Gastrocnemius medialis (tissue), 4 donors: Measurements from ENCODE around the gene CASZ1. TPM values are rescaled to one million over a fixed set of nuclear protein-coding genes. Genes with fewer than 3 reads are reported as not detected.

Source experiments
- ATAC-seq, 2 donors: fragments of 150-250 bp; one replicate each; pipeline ENCODE4 v1.9.1; 2016
- DNase-seq, 2 donors: peaks; one replicate each; pipeline ENCODE4 v3.0.0-alpha.2; 2019
- H3K27ac ChIP-seq, 4 donors: fragments of 200-600 bp; sonication (generic); 1 replicate in 1 of 4; 2 replicates in 3 of 4; pipeline ENCODE4 v1.5.1; 2016 to 2018; ENCODE audit warnings: mild to moderate bottlenecking in 2 of 4, moderate library complexity in 1 of 4
- H3K27me3 ChIP-seq, 3 donors: fragments of 200-600 bp; sonication (generic) in 2 of 3; 1 replicate in 1 of 3; 2 replicates in 2 of 3; pipeline versions ENCODE4 v1.5.1 to v1.6.0; 2016 to 2019; ENCODE audit warnings: mild to moderate bottlenecking in 1 of 3, moderate library complexity in 1 of 3
- H3K36me3 ChIP-seq, 2 donors: fragments of 200-600 bp; sonication (generic) in 1 of 2; one replicate each; pipeline ENCODE4 v1.5.1; 2017 to 2018
- H3K4me1 ChIP-seq, 2 donors: fragments of 200-600 bp; sonication (generic) in 1 of 2; one replicate each; pipeline ENCODE4 v1.5.1; 2016 to 2017; ENCODE audit warnings: mild to moderate bottlenecking in 2 of 2
- H3K4me3 ChIP-seq, 4 donors: fragments of 200-600 bp; sonication (generic) in 3 of 4; 1 replicate in 1 of 4; 2 replicates in 3 of 4; pipeline ENCODE4 v1.5.1; 2016 to 2019; ENCODE audit warnings: mild to moderate bottlenecking in 2 of 4
- H3K9me3 ChIP-seq, 3 donors: fragments of 200-600 bp; sonication (generic) in 2 of 3; 1 replicate in 1 of 3; 2 replicates in 2 of 3; pipeline ENCODE4 v1.5.1; 2016 to 2019
- POLR2A ChIP-seq, 2 donors: fragments of 450-650 bp; IDR thresholded peaks; one replicate each; pipeline ENCODE4 v1.6.1; 2017; ENCODE audit warnings: antibody characterized with exemption in 2 of 2, mild to moderate bottlenecking in 2 of 2, moderate library complexity in 2 of 2
- in situ Hi-C, 4 donors: fragments of 200-750 bp; cut with MboI; loops; one replicate each; pipeline versions ENCODE4 v1.15.0 to v1.8.0; 2017; ENCODE audit warnings: low sequenced_read_pairs in 4 of 4
- intact Hi-C: fragments of 100-400 bp; cut with DNase I; formaldehyde crosslinking; loops from one replicate; pipeline ENCODE4 v1.15.1; 2023; ENCODE audit warnings: low total_unique reads
- total RNA-seq, 4 donors: library from RNA; depleted of rRNA; stranded (reverse); fragments of >200 nt; gene quantifications; one replicate each; pipeline versions ENCODE4 v1.1.0 to v1.2.3, GENCODE V29; 2016
- TF ChIP-seq, protein P1 (sequence below), 5 experiments: fragments of 450-650 bp in 3 of 5; fragments of 200-600 bp in 2 of 5; sonication (generic) in 2 of 5; IDR thresholded peaks in 4 of 5; conservative IDR thresholded peaks in 1 of 5; 1 replicate in 4 of 5; 2 replicates in 1 of 5; pipeline ENCODE4 v1.5.1; 2016 to 2019; ENCODE audit warnings: antibody characterized with exemption in 5 of 5, mild to moderate bottlenecking in 3 of 5, moderate library complexity in 3 of 5

The CASZ1 gene
- total RNA-seq, 4 donors from 2014 or later: 19.1 to 121 (median 80.6) TPM

DNA sequence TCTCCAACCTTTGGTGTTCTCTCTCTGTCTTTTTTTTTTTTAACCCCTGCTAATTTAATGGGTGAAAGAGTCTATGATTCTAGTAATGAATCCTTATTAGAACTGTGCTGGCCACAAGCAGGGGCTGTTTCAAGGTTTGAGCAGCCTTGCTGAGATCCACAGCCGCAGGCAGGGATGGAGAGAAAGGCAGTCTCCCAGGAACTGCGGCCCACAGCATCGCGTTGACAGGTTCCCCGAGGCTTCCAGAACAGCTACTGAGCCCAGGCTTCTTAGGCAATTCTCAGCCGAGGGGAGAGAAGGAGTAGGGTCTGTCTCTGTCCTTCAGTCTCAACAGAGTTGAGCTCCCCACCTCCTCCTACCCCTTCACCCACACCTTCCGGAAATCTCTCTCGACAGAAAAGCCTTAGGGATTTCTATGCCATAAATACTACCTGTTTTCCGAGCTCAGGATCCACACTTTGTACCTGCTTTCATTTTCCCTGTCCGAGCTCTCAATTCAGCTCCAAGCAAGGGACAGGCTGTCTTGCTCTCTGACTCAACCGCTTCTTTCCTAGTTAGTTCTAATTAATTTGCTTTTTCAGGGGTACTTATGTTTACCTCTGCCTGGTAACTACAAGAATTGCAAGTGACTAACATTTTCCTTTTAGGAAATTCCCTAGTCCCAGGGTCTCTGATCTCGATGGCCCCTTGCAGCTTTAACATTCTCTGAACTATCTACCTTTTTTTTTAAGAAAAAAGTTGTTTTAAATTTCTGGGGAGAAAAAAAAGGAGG lies 6.7 kb upstream of the CASZ1 start:
- no peaks in the 10 kb centered on the region for H3K27me3 ChIP-seq
- TF ChIP-seq, protein P1, sequence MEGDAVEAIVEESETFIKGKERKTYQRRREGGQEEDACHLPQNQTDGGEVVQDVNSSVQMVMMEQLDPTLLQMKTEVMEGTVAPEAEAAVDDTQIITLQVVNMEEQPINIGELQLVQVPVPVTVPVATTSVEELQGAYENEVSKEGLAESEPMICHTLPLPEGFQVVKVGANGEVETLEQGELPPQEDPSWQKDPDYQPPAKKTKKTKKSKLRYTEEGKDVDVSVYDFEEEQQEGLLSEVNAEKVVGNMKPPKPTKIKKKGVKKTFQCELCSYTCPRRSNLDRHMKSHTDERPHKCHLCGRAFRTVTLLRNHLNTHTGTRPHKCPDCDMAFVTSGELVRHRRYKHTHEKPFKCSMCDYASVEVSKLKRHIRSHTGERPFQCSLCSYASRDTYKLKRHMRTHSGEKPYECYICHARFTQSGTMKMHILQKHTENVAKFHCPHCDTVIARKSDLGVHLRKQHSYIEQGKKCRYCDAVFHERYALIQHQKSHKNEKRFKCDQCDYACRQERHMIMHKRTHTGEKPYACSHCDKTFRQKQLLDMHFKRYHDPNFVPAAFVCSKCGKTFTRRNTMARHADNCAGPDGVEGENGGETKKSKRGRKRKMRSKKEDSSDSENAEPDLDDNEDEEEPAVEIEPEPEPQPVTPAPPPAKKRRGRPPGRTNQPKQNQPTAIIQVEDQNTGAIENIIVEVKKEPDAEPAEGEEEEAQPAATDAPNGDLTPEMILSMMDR (IDR thresholded peaks at IDR 0.05 in 4 of 5, conservative IDR thresholded peaks at IDR 0.05 in 1 of 5): no peak
- TF ChIP-seq POLR2A (IDR thresholded peaks at IDR 0.05): no peak
- no peak for DNase-seq
- intact Hi-C loops: no loop called here
- no peaks in the 10 kb centered on the region for H3K9me3 ChIP-seq
- in situ Hi-C loops: no loop called here
- no peak overlapping the region for H3K27ac ChIP-seq
- ATAC-seq: no peak
- no peaks in the 10 kb centered on the region for H3K36me3 ChIP-seq
- no peak overlapping the region for H3K4me3 ChIP-seq
- H3K4me1 ChIP-seq: no peaks in the 10 kb centered on the region

DNA sequence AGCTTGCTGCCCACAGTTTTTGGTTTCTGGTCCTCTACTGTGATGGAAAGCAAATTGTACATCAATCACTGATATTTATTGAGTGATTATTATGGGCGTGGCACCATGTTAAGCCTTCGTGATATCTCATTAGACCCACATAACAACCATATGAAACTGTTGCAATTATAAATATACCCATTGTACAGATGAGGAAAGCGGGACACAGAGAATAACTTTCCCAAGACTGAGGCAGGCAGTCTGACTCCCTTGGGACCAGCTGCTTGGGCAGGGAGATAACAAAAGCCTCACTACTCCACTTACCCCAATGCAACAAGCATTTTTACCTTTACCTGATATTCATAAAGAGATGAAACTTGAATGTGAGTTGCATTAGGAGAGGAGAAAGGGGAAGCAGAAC lies 4.3 kb upstream of the CASZ1 start:
- Histone ChIP-seq H3K4me1 (no peaks in the 10 kb centered on the region), H3K27me3 (no peaks in the 10 kb centered on the region), H3K36me3 (no peaks in the 10 kb centered on the region), H3K9me3 (no peaks in the 10 kb centered on the region), H3K4me3 (no peak overlapping the region), H3K27ac (no peak overlapping the region)
- DNase-seq (no peak), ATAC-seq (no peak)
- no peak for TF ChIP-seq POLR2A (IDR thresholded peaks at IDR 0.05)
- TF ChIP-seq, protein P1 (IDR thresholded peaks at IDR 0.05 in 4 of 5, conservative IDR thresholded peaks at IDR 0.05 in 1 of 5): no peak
- in situ Hi-C loops: no loop called here
- intact Hi-C loops: no loop called here

- intact Hi-C loops: loop anchor here (10.0 kb wide), 1 partner anchor 145 kb away; no protein-coding TSS in a partner anchor
- DNase-seq (no peak), ATAC-seq (no peak)
- no peak overlapping the region for H3K4me3 ChIP-seq
- no peaks in the 10 kb centered on the region for H3K9me3 ChIP-seq
- in situ Hi-C loops: loop anchor here in 3 of 4 donors (10.0 to 25.0 kb wide), 3 partner anchors 55 to 115 kb away; no protein-coding TSS in a partner anchor
- H3K27me3 ChIP-seq: no peaks in the 10 kb centered on the region
- H3K4me1 ChIP-seq: no peaks in the 10 kb centered on the region
- no peak overlapping the region for H3K27ac ChIP-seq
- TF ChIP-seq, protein P1 (IDR thresholded peaks at IDR 0.05 in 4 of 5, conservative IDR thresholded peaks at IDR 0.05 in 1 of 5): no peak
- TF ChIP-seq POLR2A (IDR thresholded peaks at IDR 0.05): no peak
- no peaks in the 10 kb centered on the region for H3K36me3 ChIP-seq
Observed at GRCh38 chr1:10799726-10800125, 3.3 kb upstream of the CASZ1 start.

- intact Hi-C loops: loop anchor here (1.0 to 10.0 kb wide), 5 partner anchors 49 to 285 kb away; no protein-coding TSS in a partner anchor
- Histone ChIP-seq H3K4me1 (peaks cover 24 to 26% of the 10 kb centered on the region in 2 donors), H3K27ac (peak overlapping the region; percentile 98 to 100 (median 99)), H3K9me3 (no peaks in the 10 kb centered on the region), H3K4me3 (peak overlapping the region; percentile 80 to 98 (median 90)), H3K27me3 (no peaks in the 10 kb centered on the region), H3K36me3 (no peaks in the 10 kb centered on the region)
- DNase-seq: peak; percentile 25 to 62
- ATAC-seq: peak; percentile 9 to 20
- in situ Hi-C loops: loop anchor here in 3 of 4 donors (10.0 to 25.0 kb wide), 3 partner anchors 59 to 111 kb away; no protein-coding TSS in a partner anchor
- TF ChIP-seq POLR2A (IDR thresholded peaks at IDR 0.05): peak in 1 of 2 donors; percentile 1
- TF ChIP-seq, protein P1 (IDR thresholded peaks at IDR 0.05 in 4 of 5, conservative IDR thresholded peaks at IDR 0.05 in 1 of 5): no peak
Observed at GRCh38 chr1:10795276-10796021, 997 bp downstream of the CASZ1 start.
